D721Med (cell line): ENCODE results near the gene GFM1.

Source experiments
- DNase-seq: peaks from one replicate; pipeline ENCODE4 v3.0.0; 2011; ENCODE audit warnings: low spot score; ENCODE audit not compliant: insufficient read length
- FAIRE-seq: peaks from 2 replicates; lab custom pipeline; 2011; peaks lifted over from hg19 to GRCh38; lab: Jason Lieb, UNC
- TF ChIP-seq, protein P1 (sequence below): IDR thresholded peaks from 2 replicates; pipeline ENCODE4 v1.5.1; 2012; ENCODE audit warnings: mild to moderate bottlenecking, control low read depth; ENCODE audit not compliant: insufficient read depth; ENCODE audit errors: missing control alignments

The GFM1 gene

GRCh38 chr3:158739661-158740060, 95.3 kb downstream of the GFM1 start:
- FAIRE-seq (no peak), DNase-seq (no peak)
- TF ChIP-seq, protein P1, sequence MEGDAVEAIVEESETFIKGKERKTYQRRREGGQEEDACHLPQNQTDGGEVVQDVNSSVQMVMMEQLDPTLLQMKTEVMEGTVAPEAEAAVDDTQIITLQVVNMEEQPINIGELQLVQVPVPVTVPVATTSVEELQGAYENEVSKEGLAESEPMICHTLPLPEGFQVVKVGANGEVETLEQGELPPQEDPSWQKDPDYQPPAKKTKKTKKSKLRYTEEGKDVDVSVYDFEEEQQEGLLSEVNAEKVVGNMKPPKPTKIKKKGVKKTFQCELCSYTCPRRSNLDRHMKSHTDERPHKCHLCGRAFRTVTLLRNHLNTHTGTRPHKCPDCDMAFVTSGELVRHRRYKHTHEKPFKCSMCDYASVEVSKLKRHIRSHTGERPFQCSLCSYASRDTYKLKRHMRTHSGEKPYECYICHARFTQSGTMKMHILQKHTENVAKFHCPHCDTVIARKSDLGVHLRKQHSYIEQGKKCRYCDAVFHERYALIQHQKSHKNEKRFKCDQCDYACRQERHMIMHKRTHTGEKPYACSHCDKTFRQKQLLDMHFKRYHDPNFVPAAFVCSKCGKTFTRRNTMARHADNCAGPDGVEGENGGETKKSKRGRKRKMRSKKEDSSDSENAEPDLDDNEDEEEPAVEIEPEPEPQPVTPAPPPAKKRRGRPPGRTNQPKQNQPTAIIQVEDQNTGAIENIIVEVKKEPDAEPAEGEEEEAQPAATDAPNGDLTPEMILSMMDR, result no peak
